WTC11 (cell line): ENCODE results near the gene DAB2. TPM values are rescaled to one million over a fixed set of nuclear protein-coding genes. Genes with fewer than 3 reads are reported as not detected.

Experiments
- ATAC-seq: fragments of 200-7000 bp; cut with Tn5 transposase; 2 replicates; pipeline ENCODE4 v1.10.0; 2021; ENCODE audit warnings: mild to moderate bottlenecking, moderate library complexity
- CTCF ChIA-PET: fragments of 300-600 bp; sonication (Branson Sonifier 250); formaldehyde crosslinking; loops from one replicate; lab custom pipeline; 2021; ENCODE audit warnings: antibody characterized with exemption; lab: Charles Lee
- POLR2A ChIA-PET: fragments of 350-600 bp; sonication (Branson Sonifier 250); formaldehyde crosslinking; loops from one replicate; lab custom pipeline; 2021; ENCODE audit warnings: antibody characterized with exemption; lab: Charles Lee
- DNase-seq: peaks from one replicate; pipeline ENCODE4 v3.0.0; 2021; ENCODE audit warnings: low spot score
- H3K27ac Mint-ChIP-seq: 2 replicates; pipeline ENCODE4 v1.8.0; 2021; ENCODE audit warnings: mixed read lengths
- H3K27me3 Mint-ChIP-seq: 2 replicates; pipeline ENCODE4 v1.8.0; 2021; ENCODE audit warnings: low read depth, mild to moderate bottlenecking, moderate library complexity, mixed read lengths
- H3K36me3 Mint-ChIP-seq: 2 replicates; pipeline ENCODE4 v1.8.0; 2021; ENCODE audit warnings: mixed read lengths
- H3K4me1 Mint-ChIP-seq: 2 replicates; pipeline ENCODE4 v1.8.0; 2022; ENCODE audit warnings: mixed read lengths
- H3K4me3 Mint-ChIP-seq: 2 replicates; pipeline ENCODE4 v1.8.0; 2021; ENCODE audit warnings: mild to moderate bottlenecking, moderate library complexity, mixed read lengths
- H3K9me3 Mint-ChIP-seq: 2 replicates; pipeline ENCODE4 v1.8.0; 2021; ENCODE audit warnings: mixed read lengths
- E2F5 ChIP-seq: sonication (generic); formaldehyde crosslinking; IDR thresholded peaks from 2 replicates; pipeline ENCODE4 v1.8.1; 2022; ENCODE audit warnings: mild to moderate bottlenecking, moderate library complexity, missing genetic modification reagents
- ETV6 ChIP-seq: sonication (generic); formaldehyde crosslinking; IDR thresholded peaks from 2 replicates; pipeline ENCODE4 v1.8.1; 2022; ENCODE audit warnings: mild to moderate bottlenecking, missing genetic modification reagents
- FOXP4 ChIP-seq: sonication (generic); formaldehyde crosslinking; IDR thresholded peaks from 2 replicates; pipeline ENCODE4 v1.8.0; 2022; ENCODE audit warnings: mild to moderate bottlenecking, missing genetic modification reagents
- JAZF1 ChIP-seq: fragments of 250-450 bp; sonication (Bioruptor Pico); IDR thresholded peaks from 2 replicates; pipeline ENCODE4 v1.9.0; 2021; ENCODE audit warnings: moderate library complexity, mild to moderate bottlenecking, inconsistent platforms
- JUN ChIP-seq: sonication (generic); formaldehyde crosslinking; IDR thresholded peaks from 2 replicates; pipeline ENCODE4 v1.8.0; 2023; ENCODE audit warnings: mild to moderate bottlenecking, missing genetic modification reagents
- MXD4 ChIP-seq: fragments of 250-450 bp; sonication (Bioruptor Pico); IDR thresholded peaks from 2 replicates; pipeline ENCODE4 v1.8.0; 2021; ENCODE audit warnings: mild to moderate bottlenecking, moderate library complexity, borderline replicate concordance
- NR2C2 ChIP-seq: sonication (generic); formaldehyde crosslinking; IDR thresholded peaks from 2 replicates; pipeline ENCODE4 v1.8.0; 2022; ENCODE audit warnings: mild to moderate bottlenecking, missing genetic modification reagents
- OVOL2 ChIP-seq: fragments of 250-450 bp; sonication (Bioruptor Pico); IDR thresholded peaks from 2 replicates; pipeline ENCODE4 v1.9.0; 2021; ENCODE audit warnings: mild to moderate bottlenecking, borderline replicate concordance
- PRDM15 ChIP-seq: sonication (generic); formaldehyde crosslinking; IDR thresholded peaks from 2 replicates; pipeline ENCODE4 v1.8.0; 2022; ENCODE audit warnings: missing genetic modification reagents
- RELA ChIP-seq: sonication (generic); formaldehyde crosslinking; IDR thresholded peaks from 2 replicates; pipeline ENCODE4 v1.8.1; 2022; ENCODE audit warnings: missing genetic modification reagents, mild to moderate bottlenecking, borderline replicate concordance
- TCF7 ChIP-seq: sonication (generic); formaldehyde crosslinking; IDR thresholded peaks from 2 replicates; pipeline ENCODE4 v1.8.0; 2022; ENCODE audit warnings: mild to moderate bottlenecking, low read depth, missing genetic modification reagents, moderate library complexity
- ZNF425 ChIP-seq: fragments of 250-450 bp; sonication (Bioruptor Pico); conservative IDR thresholded peaks from 2 replicates; pipeline ENCODE4 v1.9.0; 2021; ENCODE audit warnings: mild to moderate bottlenecking
- total RNA-seq: library from RNA; stranded (reverse); gene quantifications from 3 replicates; pipeline ENCODE4 v1.2.3, GENCODE V29; 2021
- TF ChIP-seq, protein P1 (sequence below): fragments of 250-450 bp; sonication (Bioruptor Pico); IDR thresholded peaks from 2 replicates; pipeline ENCODE4 v1.9.0; 2021; ENCODE audit warnings: mild to moderate bottlenecking, borderline replicate concordance
- TF ChIP-seq, protein P2 (sequence below): fragments of 250-450 bp; sonication (Bioruptor Pico); IDR thresholded peaks from 2 replicates; pipeline ENCODE4 v1.9.0; 2021; ENCODE audit warnings: mild to moderate bottlenecking
- TF ChIP-seq, protein P3 (sequence below): sonication (generic); formaldehyde crosslinking; conservative IDR thresholded peaks from 2 replicates; pipeline ENCODE4 v1.8.1; 2022; ENCODE audit warnings: mild to moderate bottlenecking, missing genetic modification reagents

The DAB2 gene
- total RNA-seq, 1 experiment from 2014 or later: 7.2 TPM

- Mint-ChIP-seq H3K27me3 (no peaks in the 10 kb centered on the region), H3K4me3 (no peak overlapping the region), H3K9me3 (no peaks in the 10 kb centered on the region), H3K36me3 (no peaks in the 10 kb centered on the region), H3K27ac (no peak overlapping the region), H3K4me1 (no peaks in the 10 kb centered on the region)
- ChIA-PET CTCF (interaction anchor here (1.5 kb wide), 1 partner anchor 17 kb away, joined by 9 read pairs; the partner anchor contains the start of gene DAB2), POLR2A (no interaction called here)
- ATAC-seq (no peak), DNase-seq (no peak)
- no peak for TF ChIP-seq OVOL2 (CRISPR knock-in tag)
- TF ChIP-seq JUN: no peak
- TF ChIP-seq TCF7 (CRISPR knock-in tag): no peak
- no peak for TF ChIP-seq JAZF1
- TF ChIP-seq, protein P1, sequence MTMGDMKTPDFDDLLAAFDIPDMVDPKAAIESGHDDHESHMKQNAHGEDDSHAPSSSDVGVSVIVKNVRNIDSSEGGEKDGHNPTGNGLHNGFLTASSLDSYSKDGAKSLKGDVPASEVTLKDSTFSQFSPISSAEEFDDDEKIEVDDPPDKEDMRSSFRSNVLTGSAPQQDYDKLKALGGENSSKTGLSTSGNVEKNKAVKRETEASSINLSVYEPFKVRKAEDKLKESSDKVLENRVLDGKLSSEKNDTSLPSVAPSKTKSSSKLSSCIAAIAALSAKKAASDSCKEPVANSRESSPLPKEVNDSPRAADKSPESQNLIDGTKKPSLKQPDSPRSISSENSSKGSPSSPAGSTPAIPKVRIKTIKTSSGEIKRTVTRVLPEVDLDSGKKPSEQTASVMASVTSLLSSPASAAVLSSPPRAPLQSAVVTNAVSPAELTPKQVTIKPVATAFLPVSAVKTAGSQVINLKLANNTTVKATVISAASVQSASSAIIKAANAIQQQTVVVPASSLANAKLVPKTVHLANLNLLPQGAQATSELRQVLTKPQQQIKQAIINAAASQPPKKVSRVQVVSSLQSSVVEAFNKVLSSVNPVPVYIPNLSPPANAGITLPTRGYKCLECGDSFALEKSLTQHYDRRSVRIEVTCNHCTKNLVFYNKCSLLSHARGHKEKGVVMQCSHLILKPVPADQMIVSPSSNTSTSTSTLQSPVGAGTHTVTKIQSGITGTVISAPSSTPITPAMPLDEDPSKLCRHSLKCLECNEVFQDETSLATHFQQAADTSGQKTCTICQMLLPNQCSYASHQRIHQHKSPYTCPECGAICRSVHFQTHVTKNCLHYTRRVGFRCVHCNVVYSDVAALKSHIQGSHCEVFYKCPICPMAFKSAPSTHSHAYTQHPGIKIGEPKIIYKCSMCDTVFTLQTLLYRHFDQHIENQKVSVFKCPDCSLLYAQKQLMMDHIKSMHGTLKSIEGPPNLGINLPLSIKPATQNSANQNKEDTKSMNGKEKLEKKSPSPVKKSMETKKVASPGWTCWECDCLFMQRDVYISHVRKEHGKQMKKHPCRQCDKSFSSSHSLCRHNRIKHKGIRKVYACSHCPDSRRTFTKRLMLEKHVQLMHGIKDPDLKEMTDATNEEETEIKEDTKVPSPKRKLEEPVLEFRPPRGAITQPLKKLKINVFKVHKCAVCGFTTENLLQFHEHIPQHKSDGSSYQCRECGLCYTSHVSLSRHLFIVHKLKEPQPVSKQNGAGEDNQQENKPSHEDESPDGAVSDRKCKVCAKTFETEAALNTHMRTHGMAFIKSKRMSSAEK (CRISPR knock-in tag): no peak
- TF ChIP-seq, protein P2, sequence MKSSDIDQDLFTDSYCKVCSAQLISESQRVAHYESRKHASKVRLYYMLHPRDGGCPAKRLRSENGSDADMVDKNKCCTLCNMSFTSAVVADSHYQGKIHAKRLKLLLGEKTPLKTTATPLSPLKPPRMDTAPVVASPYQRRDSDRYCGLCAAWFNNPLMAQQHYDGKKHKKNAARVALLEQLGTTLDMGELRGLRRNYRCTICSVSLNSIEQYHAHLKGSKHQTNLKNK (CRISPR knock-in tag): no peak
- no peak for TF ChIP-seq RELA (CRISPR knock-in tag)
- no peak for TF ChIP-seq ETV6
- no peak for TF ChIP-seq ZNF425
- TF ChIP-seq, protein P3, sequence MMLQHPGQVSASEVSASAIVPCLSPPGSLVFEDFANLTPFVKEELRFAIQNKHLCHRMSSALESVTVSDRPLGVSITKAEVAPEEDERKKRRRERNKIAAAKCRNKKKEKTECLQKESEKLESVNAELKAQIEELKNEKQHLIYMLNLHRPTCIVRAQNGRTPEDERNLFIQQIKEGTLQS (CRISPR knock-in tag): no peak
- TF ChIP-seq E2F5 (CRISPR knock-in tag): no peak
- no peak for TF ChIP-seq NR2C2 (CRISPR knock-in tag)
- no peak for TF ChIP-seq FOXP4 (CRISPR knock-in tag)
- no peak for TF ChIP-seq MXD4 (CRISPR knock-in tag)
- no peak for TF ChIP-seq PRDM15 (CRISPR knock-in tag)
Measured at GRCh38 chr5:39440958-39441624, 16.3 kb upstream of the DAB2 start.
